Measurements from ENCODE around the gene SERPINB1. TPM values are rescaled to one million over a fixed set of nuclear protein-coding genes. Genes with fewer than 3 reads are reported as not detected.

Gene SERPINB1
- total RNA-seq, 1 experiment from 2014 or later, result 82.3 TPM

- Histone ChIP-seq H3K79me2 (ENCODE audit: low read depth) (no peaks in the 10 kb centered on the region), H3K9me3 (ENCODE audit: insufficient read depth, low read depth) (no peaks in the 10 kb centered on the region), H3F3A (ENCODE audit: insufficient read depth, low read depth) (peaks cover 17% of the 10 kb centered on the region), H3K27me3 (ENCODE audit: insufficient read depth, low read depth) (no peaks in the 10 kb centered on the region), H3K9me2 (ENCODE audit: insufficient read depth) (no peaks in the 10 kb centered on the region), H2AFZ (no peak overlapping the region), H3K4me1 (replicated peaks; ENCODE audit: insufficient read depth) (peaks cover 10% of the 10 kb centered on the region), H3K36me3 (ENCODE audit: low read depth) (no peaks in the 10 kb centered on the region), H3K27ac (no peak overlapping the region), H4K20me1 (ENCODE audit: insufficient read depth) (no peaks in the 10 kb centered on the region), H3K4me3 (no peak overlapping the region), H3K4me2 (no peak overlapping the region)
- no TSS peak for BruUV-seq (replicated peaks)
- intact Hi-C loops (cut with micrococcal nuclease; ENCODE audit: unreplicated experiment), result no loop called here
- CTCF ChIA-PET, result no interaction called here
- DNase-seq, result no peak
- TF ChIP-seq EZH2 (IDR thresholded peaks at IDR 0.05; ENCODE audit: low read depth), result no peak
- TF ChIP-seq, protein P1, sequence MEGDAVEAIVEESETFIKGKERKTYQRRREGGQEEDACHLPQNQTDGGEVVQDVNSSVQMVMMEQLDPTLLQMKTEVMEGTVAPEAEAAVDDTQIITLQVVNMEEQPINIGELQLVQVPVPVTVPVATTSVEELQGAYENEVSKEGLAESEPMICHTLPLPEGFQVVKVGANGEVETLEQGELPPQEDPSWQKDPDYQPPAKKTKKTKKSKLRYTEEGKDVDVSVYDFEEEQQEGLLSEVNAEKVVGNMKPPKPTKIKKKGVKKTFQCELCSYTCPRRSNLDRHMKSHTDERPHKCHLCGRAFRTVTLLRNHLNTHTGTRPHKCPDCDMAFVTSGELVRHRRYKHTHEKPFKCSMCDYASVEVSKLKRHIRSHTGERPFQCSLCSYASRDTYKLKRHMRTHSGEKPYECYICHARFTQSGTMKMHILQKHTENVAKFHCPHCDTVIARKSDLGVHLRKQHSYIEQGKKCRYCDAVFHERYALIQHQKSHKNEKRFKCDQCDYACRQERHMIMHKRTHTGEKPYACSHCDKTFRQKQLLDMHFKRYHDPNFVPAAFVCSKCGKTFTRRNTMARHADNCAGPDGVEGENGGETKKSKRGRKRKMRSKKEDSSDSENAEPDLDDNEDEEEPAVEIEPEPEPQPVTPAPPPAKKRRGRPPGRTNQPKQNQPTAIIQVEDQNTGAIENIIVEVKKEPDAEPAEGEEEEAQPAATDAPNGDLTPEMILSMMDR (conservative IDR thresholded peaks at IDR 0.05), result no peak
- POLR2A ChIA-PET (ENCODE audit: unreplicated experiment), result no interaction called here
These were observed 14.5 kb downstream of the SERPINB1 start for GRCh38 chr6:2827142-2827541.

GRCh38 chr6:2826131-2826530 lies 15.5 kb downstream of the SERPINB1 start:
- BruUV-seq (replicated peaks), result no TSS peak
- CTCF ChIA-PET, result no interaction called here
- Histone ChIP-seq H3K4me2 (no peak overlapping the region), H3K4me3 (no peak overlapping the region), H3K27me3 (ENCODE audit: insufficient read depth, low read depth) (no peaks in the 10 kb centered on the region), H3F3A (ENCODE audit: insufficient read depth, low read depth) (peaks cover 10% of the 10 kb centered on the region; the same call in 1 of the 2 replicates), H3K9me3 (ENCODE audit: insufficient read depth, low read depth) (no peaks in the 10 kb centered on the region), H3K79me2 (ENCODE audit: low read depth) (no peaks in the 10 kb centered on the region), H3K27ac (no peak overlapping the region), H3K36me3 (ENCODE audit: low read depth) (no peaks in the 10 kb centered on the region), H4K20me1 (ENCODE audit: insufficient read depth) (no peaks in the 10 kb centered on the region), H3K4me1 (replicated peaks; ENCODE audit: insufficient read depth) (peaks cover 10% of the 10 kb centered on the region), H3K9me2 (ENCODE audit: insufficient read depth) (no peaks in the 10 kb centered on the region), H2AFZ (no peak overlapping the region)
- no peak for DNase-seq
- TF ChIP-seq, protein P1 (conservative IDR thresholded peaks at IDR 0.05), result no peak
- TF ChIP-seq EZH2 (IDR thresholded peaks at IDR 0.05; ENCODE audit: low read depth), result no peak
- POLR2A ChIA-PET (ENCODE audit: unreplicated experiment), result no interaction called here
- intact Hi-C loops (cut with micrococcal nuclease; ENCODE audit: unreplicated experiment), result no loop called here

- Histone ChIP-seq H3K9me3 (ENCODE audit: insufficient read depth, low read depth) (no peaks in the 10 kb centered on the region), H3K27ac (peak overlapping the region; percentile 60), H3K4me3 (no peak overlapping the region), H3K27me3 (ENCODE audit: insufficient read depth, low read depth) (no peaks in the 10 kb centered on the region), H2AFZ (no peak overlapping the region), H4K20me1 (ENCODE audit: insufficient read depth) (no peaks in the 10 kb centered on the region), H3F3A (ENCODE audit: insufficient read depth, low read depth) (peaks cover 16% of the 10 kb centered on the region), H3K9me2 (ENCODE audit: insufficient read depth) (no peaks in the 10 kb centered on the region), H3K4me1 (replicated peaks; ENCODE audit: insufficient read depth) (peaks cover 24% of the 10 kb centered on the region), H3K4me2 (peak overlapping the region; percentile 28; the same call in 1 of the 2 replicates), H3K36me3 (ENCODE audit: low read depth) (no peaks in the 10 kb centered on the region), H3K79me2 (ENCODE audit: low read depth) (peaks cover 6% of the 10 kb centered on the region; the same call in 1 of the 2 replicates)
- TF ChIP-seq, protein P1 (conservative IDR thresholded peaks at IDR 0.05), result no peak
- TF ChIP-seq EZH2 (IDR thresholded peaks at IDR 0.05; ENCODE audit: low read depth), result no peak
- CTCF ChIA-PET, result no interaction called here
- DNase-seq, result no peak
- BruUV-seq (replicated peaks), result no TSS peak
- intact Hi-C loops (cut with micrococcal nuclease; ENCODE audit: unreplicated experiment), result no loop called here
- POLR2A ChIA-PET (ENCODE audit: unreplicated experiment), result interaction anchor here (0.5 kb wide), 1 partner anchor 11 kb away, joined by 6 read pairs; no protein-coding TSS in a partner anchor
These were observed 18.4 kb downstream of the SERPINB1 start for GRCh38 chr6:2823104-2823850.
